NT2/D1 (cell line): Measurements from ENCODE around the gene DPP6.

Experiments
- DNase-seq: peaks from one replicate; pipeline ENCODE4 v3.0.0-alpha.2; 2011; ENCODE audit warnings: low read depth, low spot score
- H3K27me3 ChIP-seq: 2 replicates; pipeline ENCODE4 v1.6.0; 2011; ENCODE audit warnings: mild to moderate bottlenecking; ENCODE audit not compliant: insufficient read length, insufficient read depth
- H3K36me3 ChIP-seq: 2 replicates; pipeline ENCODE4 v1.6.1; 2011; ENCODE audit warnings: mild to moderate bottlenecking, low read length, mixed read lengths; ENCODE audit not compliant: insufficient read depth, insufficient read length
- H3K4me1 ChIP-seq: 2 replicates; pipeline ENCODE4 v1.5.1; 2011; ENCODE audit not compliant: insufficient read depth, insufficient read length
- H3K4me3 ChIP-seq: 2 replicates; pipeline ENCODE4 v1.5.1; 2011; ENCODE audit warnings: low read depth; ENCODE audit not compliant: insufficient read length
- H3K9ac ChIP-seq: 2 replicates; pipeline ENCODE4 v1.6.0; 2011; ENCODE audit warnings: low read depth; ENCODE audit not compliant: insufficient read length
- H3K9me3 ChIP-seq: 2 replicates; pipeline ENCODE4 v1.5.1; 2011; ENCODE audit warnings: mild to moderate bottlenecking, low read length; ENCODE audit not compliant: insufficient read depth
- SUZ12 ChIP-seq: IDR thresholded peaks from 2 replicates; pipeline ENCODE4 v1.6.1; 2011; ENCODE audit not compliant: insufficient read length, insufficient read depth; ENCODE audit errors: extremely low read depth
- YY1 ChIP-seq: IDR thresholded peaks from 2 replicates; pipeline ENCODE4 v1.6.1; 2011; ENCODE audit not compliant: insufficient read length, insufficient read depth
- ZNF274 ChIP-seq: IDR thresholded peaks from 2 replicates; pipeline ENCODE4 v1.6.1; 2011; ENCODE audit warnings: mild to moderate bottlenecking, low read depth, low read length

DPP6 gene

DNA sequence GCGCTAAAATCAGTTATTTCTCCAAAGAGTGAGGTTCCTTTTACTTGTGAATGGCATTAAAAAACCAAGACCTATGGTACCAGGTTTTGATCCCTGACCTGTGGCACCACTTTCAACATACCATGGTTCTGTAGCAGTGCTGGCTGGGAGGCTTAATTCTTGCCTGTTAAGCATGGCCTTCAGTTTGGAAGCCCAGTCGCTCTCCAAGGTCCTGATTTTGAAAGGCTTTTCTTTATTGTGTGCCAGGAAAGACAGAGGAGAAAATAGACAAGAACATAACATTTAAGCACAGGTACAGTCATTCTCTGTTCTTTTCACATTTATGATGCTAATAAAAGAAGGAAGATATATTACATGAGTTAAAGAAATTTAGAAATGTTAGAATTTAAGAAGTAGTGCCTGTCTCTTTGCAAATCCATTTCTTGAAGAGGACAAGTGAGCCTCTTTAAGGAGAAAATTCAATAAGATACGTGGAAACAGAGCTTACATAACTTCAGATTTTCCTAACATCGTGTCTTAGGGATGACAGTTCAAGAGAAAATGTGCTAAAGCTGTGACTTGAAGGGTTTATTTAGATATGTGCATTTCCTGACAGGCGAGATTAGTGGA, 357.6 kb downstream of the DPP6 start:
- H3K36me3 ChIP-seq: no peaks in the 10 kb centered on the region
- peak; percentile 70 for DNase-seq
- H3K27me3 ChIP-seq: no peaks in the 10 kb centered on the region
- TF ChIP-seq YY1: no peak
- no peak for TF ChIP-seq SUZ12
- no peak for TF ChIP-seq ZNF274
- no peak overlapping the region for H3K4me3 ChIP-seq
- no peaks in the 10 kb centered on the region for H3K9me3 ChIP-seq
- H3K9ac ChIP-seq: no peak overlapping the region
- peaks cover 2% of the 10 kb centered on the region for H3K4me1 ChIP-seq

DNA sequence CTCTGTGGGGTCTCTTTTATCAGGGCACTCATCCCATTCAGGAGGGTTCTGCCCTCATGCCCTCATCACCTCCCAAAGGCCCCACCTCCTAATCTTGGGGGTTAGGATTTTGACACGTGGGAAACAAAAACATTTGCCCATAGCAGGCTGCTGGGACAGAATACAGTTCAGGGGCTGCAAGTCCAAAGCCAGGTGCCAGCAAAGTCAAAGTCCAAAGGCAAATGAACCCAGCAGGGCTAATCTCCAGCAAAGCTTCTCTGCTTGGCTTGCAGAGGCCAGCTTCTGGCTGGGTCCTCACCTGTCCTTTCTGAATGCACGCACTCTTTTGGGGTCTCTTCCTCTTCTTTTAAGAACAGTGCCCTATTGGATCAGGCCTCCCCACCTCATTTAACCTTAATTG, 359.9 kb downstream of the DPP6 start:
- H3K27me3 ChIP-seq: no peaks in the 10 kb centered on the region
- no peak overlapping the region for H3K9ac ChIP-seq

DNA sequence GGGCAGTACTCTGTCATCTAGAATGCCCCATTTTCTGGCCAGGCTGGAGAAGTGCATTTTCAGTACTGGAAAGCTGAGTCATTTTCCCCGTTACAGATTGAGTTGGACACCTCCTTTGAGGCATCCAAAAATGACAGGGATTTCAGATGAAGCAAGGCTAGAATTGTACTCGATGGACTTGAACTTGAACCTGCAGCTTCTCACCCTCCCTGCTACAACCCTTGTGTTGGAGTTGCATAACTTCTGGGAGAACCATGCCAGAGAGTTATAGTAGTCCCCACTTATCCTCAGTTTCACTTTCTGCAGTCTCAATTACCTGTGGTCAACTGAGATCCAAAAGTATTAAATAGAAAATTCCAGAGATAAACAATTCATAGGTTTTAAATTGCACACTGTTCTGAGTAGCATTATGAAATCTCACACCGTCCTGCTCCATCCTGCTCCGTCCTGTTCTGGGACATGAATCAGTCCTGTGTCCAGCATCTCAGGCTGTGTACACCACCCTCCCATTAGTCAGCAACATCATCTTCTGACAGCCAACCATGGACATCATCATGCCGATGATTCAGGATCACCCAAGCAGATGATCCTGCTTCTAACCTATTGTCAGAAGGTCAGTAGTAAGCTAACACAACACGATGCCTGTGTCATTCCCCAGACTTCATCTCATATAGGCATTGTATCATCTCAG, 363.7 kb downstream of the DPP6 start:
- Histone ChIP-seq H3K27me3 (no peaks in the 10 kb centered on the region), H3K9me3 (no peaks in the 10 kb centered on the region)
- TF ChIP-seq ZNF274 (no peak), SUZ12 (no peak), YY1 (no peak)

More for the DNA sequence above, 359.9 kb downstream of the DPP6 start:
- TF ChIP-seq SUZ12: no peak
- TF ChIP-seq ZNF274: no peak
- no peak for TF ChIP-seq YY1
- H3K4me1 ChIP-seq: no peaks in the 10 kb centered on the region
- no peaks in the 10 kb centered on the region for H3K9me3 ChIP-seq
- no peak overlapping the region for H3K4me3 ChIP-seq
- DNase-seq: no peak
- H3K36me3 ChIP-seq: no peaks in the 10 kb centered on the region

DNA sequence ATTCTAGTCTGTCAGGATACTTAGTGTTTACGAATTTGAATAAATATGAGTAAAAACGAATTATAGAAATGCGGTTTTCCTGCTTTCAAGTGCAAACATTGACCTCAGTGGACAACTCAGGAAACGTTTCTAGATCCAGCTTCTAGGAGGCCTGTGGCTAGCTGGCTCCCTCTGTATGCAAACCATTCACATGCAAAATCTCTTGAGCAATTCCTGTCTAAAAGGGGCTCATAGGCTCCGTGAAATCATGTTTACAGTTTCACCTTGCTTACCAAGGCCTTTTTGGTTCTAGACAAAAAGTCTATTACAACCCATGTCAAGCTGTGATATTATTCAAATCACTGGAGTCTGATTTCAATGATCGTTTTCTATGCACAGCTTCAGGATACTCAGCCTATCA, 364.5 kb downstream of the DPP6 start:
- H3K4me1 ChIP-seq: no peaks in the 10 kb centered on the region
- no peaks in the 10 kb centered on the region for H3K36me3 ChIP-seq
- no peak overlapping the region for H3K9ac ChIP-seq
- no peaks in the 10 kb centered on the region for H3K9me3 ChIP-seq
- no peaks in the 10 kb centered on the region for H3K27me3 ChIP-seq
- peak; percentile 27 for DNase-seq
- no peak overlapping the region for H3K4me3 ChIP-seq
- TF ChIP-seq SUZ12 (no peak), YY1 (no peak), ZNF274 (no peak)

More for the DNA sequence above, 363.7 kb downstream of the DPP6 start:
- Histone ChIP-seq H3K9ac (no peak overlapping the region), H3K4me3 (no peak overlapping the region), H3K4me1 (no peaks in the 10 kb centered on the region), H3K36me3 (no peaks in the 10 kb centered on the region)
- DNase-seq: no peak

DNA sequence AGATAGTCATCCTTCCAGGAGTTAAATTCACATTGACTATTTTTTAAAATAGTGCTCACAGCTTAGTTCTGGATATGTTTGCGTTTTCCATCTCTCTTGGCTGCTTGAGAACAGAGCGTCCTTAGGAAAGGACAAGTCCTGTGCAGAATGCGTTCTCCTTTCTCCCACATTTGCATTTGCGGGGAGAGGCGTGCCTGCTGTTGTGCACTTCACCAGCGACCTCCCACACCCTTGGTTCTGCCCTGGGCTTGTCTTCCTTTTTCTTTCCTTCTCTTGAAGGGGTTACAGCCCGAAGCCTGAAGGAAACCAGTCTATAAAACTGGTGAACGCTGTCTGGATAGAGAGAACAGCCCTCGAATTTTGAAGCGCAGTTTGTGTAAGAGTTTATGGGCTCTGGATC, 367.1 kb downstream of the DPP6 start:
- Histone ChIP-seq H3K4me1 (no peaks in the 10 kb centered on the region), H3K4me3 (no peak overlapping the region), H3K36me3 (no peaks in the 10 kb centered on the region), H3K9ac (no peak overlapping the region), H3K27me3 (no peaks in the 10 kb centered on the region), H3K9me3 (no peaks in the 10 kb centered on the region)
- no peak for DNase-seq
- no peak for TF ChIP-seq SUZ12
- no peak for TF ChIP-seq ZNF274
- no peak for TF ChIP-seq YY1

DNA sequence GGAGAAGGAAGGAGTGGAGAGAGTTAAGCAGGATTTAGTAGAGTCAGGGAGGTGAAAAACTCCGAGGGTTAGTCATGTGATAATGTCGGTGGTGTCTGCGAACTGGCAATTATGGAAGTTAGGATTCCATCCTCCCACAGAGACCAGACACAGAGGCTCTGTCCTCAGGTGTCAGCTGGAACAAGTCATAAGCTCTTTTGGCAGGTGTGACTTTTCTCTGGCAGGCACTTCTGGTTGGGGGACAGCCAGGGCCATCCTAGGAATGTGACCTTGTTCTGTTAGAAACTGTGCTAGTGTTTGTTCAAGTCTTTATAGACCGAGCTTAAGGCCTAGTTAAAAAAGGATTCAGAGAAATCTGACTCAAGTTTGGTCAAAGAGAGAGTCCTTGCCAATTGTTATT, 371.0 kb downstream of the DPP6 start:
- Histone ChIP-seq H3K27me3 (no peaks in the 10 kb centered on the region), H3K9ac (no peak overlapping the region), H3K9me3 (no peaks in the 10 kb centered on the region), H3K36me3 (no peaks in the 10 kb centered on the region), H3K4me1 (no peaks in the 10 kb centered on the region), H3K4me3 (no peak overlapping the region)
- TF ChIP-seq SUZ12 (no peak), YY1 (no peak), ZNF274 (no peak)
- no peak for DNase-seq

DNA sequence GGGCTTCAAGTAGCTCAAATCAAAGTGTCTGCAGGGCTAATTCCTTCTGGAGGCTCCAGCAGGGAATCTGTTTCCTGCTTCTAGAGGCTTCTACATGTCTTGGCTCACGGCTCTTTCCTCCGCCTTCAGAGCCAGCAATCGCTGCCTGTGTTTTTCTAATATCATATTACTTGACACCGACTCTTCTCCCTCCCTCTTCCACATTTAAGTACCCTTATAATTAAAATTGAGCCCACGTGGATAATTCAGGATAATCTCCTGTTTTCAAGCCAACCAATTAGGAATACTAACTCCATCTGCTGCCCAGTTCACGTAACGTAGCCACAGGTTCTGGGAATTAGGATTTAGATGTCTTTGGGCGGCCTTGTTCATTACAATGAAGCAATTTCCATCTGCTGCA, 372.2 kb downstream of the DPP6 start:
- no peaks in the 10 kb centered on the region for H3K9me3 ChIP-seq
- no peaks in the 10 kb centered on the region for H3K27me3 ChIP-seq
- H3K36me3 ChIP-seq: no peaks in the 10 kb centered on the region
- H3K9ac ChIP-seq: no peak overlapping the region
- no peaks in the 10 kb centered on the region for H3K4me1 ChIP-seq
- no peak for DNase-seq
- no peak overlapping the region for H3K4me3 ChIP-seq
- TF ChIP-seq ZNF274 (no peak), SUZ12 (no peak), YY1 (no peak)

DNA sequence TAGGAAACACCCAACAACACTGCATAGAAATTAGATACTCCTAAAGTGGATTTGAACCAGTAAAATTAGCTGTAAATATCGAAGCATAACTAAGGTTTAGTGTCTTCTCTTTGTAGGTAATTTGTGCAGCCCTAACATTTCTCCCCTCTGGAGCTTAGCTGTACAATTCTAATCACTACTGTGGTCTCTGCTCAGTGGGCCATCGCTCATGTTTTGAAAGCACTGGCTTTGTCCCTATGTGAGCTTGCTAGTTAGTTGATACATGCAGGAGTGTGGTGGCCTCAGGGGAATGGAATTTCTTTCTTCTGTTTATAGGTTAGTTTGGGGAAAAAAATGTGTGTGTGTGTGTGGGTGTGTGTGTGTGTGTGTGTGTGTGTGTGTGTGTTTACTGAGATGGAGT, 373.1 kb downstream of the DPP6 start:
- H3K36me3 ChIP-seq: no peaks in the 10 kb centered on the region
- H3K4me3 ChIP-seq: no peak overlapping the region
- no peaks in the 10 kb centered on the region for H3K4me1 ChIP-seq
- H3K27me3 ChIP-seq: no peaks in the 10 kb centered on the region
- H3K9ac ChIP-seq: no peak overlapping the region
- no peaks in the 10 kb centered on the region for H3K9me3 ChIP-seq
- TF ChIP-seq SUZ12 (no peak), YY1 (no peak), ZNF274 (no peak)
- DNase-seq: peak; percentile 22
